Smooth muscle cell of the umbilical artery (primary cell): Measurements from ENCODE around the gene TDRD6. TPM values are rescaled to one million over a fixed set of nuclear protein-coding genes. Genes with fewer than 3 reads are reported as not detected.

Experiments
- total RNA-seq: library from RNA; depleted of rRNA; stranded (reverse); fragments of >200 nt; gene quantifications from 2 replicates; pipeline ENCODE4 v1.2.3, GENCODE V29; 2014

TDRD6 gene, protein sequence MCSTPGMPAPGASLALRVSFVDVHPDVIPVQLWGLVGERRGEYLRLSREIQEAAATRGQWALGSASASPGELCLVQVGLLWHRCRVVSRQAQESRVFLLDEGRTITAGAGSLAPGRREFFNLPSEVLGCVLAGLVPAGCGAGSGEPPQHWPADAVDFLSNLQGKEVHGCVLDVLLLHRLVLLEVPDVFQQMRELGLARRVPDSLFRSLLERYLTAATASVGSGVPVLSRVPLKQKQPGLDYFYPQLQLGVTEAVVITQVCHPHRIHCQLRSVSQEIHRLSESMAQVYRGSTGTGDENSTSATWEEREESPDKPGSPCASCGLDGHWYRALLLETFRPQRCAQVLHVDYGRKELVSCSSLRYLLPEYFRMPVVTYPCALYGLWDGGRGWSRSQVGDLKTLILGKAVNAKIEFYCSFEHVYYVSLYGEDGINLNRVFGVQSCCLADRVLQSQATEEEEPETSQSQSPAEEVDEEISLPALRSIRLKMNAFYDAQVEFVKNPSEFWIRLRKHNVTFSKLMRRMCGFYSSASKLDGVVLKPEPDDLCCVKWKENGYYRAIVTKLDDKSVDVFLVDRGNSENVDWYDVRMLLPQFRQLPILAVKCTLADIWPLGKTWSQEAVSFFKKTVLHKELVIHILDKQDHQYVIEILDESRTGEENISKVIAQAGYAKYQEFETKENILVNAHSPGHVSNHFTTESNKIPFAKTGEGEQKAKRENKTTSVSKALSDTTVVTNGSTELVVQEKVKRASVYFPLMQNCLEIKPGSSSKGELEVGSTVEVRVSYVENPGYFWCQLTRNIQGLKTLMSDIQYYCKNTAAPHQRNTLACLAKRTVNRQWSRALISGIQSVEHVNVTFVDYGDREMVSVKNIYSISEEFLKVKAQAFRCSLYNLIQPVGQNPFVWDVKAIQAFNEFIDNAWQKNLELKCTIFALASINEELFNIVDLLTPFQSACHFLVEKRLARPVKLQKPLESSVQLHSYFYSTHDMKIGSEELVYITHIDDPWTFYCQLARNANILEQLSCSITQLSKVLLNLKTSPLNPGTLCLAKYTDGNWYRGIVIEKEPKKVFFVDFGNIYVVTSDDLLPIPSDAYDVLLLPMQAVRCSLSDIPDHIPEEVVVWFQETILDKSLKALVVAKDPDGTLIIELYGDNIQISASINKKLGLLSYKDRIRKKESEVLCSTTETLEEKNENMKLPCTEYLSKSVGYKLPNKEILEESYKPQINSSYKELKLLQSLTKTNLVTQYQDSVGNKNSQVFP (N-terminal part only)
- under 0.01 and 0.05 TPM in 2 replicates for total RNA-seq

DNA sequence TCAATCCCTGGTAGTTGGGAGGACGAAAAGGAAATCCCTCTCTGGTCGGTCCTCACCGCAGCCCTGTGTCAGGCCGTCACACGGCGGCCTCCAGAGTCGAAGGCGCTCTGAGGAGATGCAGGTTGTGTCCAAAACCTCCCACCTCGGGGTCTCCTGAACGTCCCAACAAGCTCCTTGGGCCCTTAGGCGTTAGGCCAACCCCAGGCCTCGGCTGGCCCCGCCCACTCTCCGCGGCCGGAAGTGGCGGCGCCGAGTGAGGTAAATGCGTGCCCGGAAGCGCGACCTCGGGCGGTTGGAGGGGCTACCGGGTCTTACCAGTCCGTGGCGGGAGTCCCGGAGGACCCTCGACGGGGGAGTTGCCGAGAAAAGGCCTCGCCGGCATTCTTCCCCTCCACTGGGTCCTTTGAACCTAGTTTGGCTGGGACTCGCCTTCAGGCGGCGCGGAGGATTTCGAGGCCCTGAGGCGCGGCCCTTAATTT lies at the start of gene TDRD6:
Gene TDRD6 (plus strand): TSS at position 267 of the 479 bp plus-strand sequence. CDS start 244 bp downstream, outside the sequence.

DNA sequence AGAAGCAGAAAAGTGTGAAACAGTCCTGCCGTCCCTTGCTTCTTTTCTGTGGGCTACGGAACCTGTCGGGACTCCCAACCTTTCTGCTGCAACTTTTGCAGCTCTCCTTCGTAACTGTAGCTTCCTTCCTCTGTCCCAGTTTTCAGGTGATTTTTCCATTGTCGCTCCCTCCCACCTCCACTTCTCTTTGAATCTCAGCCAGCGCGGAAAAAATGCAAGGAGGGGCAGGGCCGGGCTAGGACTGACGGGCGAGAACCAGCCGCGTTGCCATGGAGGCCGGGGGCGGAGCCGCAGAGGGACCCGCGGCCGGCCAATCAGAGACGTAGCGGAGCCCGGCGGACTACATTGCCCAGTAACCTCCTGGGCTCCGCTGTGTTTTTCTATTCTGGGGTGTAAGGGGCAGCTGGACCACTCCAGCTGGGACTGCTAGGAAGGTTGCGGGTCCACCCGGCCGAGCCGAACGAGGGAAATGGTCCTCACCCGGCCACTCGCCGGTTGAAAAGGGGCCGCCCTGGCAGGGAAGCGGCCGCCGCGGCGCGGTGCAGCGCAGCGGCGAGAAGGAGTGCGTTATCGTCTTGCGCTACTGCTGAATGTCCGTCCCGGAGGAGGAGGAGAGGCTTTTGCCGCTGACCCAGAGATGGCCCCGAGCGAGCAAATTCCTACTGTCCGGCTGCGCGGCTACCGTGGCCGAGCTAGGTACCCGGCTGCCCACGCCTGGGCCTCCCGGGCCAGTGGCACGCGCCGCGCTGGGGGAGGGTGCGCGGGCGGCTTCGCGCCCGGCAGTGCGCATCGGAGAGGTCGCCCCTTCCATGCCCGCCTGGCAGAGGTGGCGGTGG lies 34.9 kb upstream of the TDRD6 start, which contains the start of the genes CYP39A1 and SLC25A27:
Gene CYP39A1 (minus strand): TSS at position 216 of the 836 bp plus-strand sequence. CDS start 236 bp downstream, outside the sequence.
Gene SLC25A27 (plus strand): TSS at position 373 of the 836 bp plus-strand sequence. CDS start 218 bp downstream, at position 591.

DNA sequence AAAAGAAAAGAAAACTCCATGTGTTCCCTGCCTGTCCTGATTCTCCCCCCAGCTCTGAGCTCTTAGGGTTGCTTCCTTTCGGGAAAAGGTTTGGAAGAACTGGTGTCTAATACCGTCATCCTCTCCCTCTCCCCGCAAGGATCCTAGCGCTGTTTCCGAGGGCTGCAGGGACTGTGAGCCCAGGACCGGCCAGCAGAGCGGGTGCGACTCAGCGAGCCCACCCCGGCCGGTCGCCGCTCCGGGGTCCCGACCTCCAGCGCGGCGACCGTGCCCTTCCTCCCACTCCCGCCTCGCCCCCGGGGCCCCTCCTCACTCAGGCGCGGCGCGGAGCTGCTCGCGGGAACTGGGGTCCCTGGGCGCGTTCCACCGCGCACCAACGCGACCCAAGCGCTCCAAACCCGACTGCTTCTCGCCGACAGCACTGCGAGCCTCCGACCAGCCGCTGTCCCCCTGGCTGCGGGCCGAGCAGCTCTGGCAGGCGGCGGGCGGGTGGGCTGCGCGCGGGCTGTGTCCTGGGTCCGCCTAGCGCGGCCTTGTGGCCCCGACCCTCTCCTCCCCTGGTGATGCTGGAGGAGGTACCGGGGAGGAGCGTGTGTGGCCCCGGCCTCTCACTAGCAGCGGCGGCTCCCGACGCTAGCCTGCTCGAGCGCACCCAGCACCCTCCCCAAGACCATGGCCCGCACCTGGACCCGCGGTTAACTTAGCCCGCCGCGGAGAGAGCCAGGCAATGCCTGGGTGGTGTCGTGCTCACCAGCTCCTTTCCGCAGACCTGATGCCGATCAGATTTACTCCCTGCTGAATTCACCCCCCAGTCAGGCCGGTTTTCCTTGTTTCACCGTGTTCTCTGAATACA lies 47.4 kb downstream of the TDRD6 start, which contains the start of gene PLA2G7:
Gene PLA2G7 (minus strand): TSS at position 509 of the 853 bp plus-strand sequence. CDS start 12,484 bp downstream, outside the sequence.

DNA sequence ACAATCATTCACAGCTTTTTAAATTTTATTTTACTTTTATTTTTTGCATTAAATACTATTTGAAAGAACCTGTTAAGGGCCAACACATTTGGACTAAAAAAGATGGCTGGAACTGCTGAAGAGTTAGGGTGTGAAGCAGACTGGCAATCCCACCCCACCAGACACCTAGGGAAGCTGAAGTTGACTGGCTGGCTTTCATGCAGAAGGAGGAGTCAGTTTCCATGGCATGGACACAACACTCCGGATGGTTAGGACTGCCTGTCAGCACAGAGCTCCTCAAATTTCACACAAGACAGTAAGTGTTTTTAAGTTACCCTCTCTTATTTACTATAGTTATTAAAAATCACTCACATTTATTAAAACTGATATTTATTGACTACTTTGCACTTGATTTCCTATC lies 59.0 kb downstream of the TDRD6 start, which contains the start of gene ANKRD66:
Gene ANKRD66 (plus strand): TSS at position 238 of the 400 bp plus-strand sequence. CDS start 5,016 bp downstream, outside the sequence.

Other genes with a start within 250 kb of the TDRD6 start
- gene RCAN2, start 196.4 kb upstream of the TDRD6 start, total RNA-seq, result 0.05 TPM in 1 of 2 replicates, not detected in the other
- gene CYP39A1, start 35.1 kb upstream of the TDRD6 start, total RNA-seq, result 0.30 TPM in 1 of 2 replicates, not detected in the other
- 2.4 and 3.6 TPM in 2 replicates for gene SLC25A27, start 34.9 kb upstream of the TDRD6 start, total RNA-seq
- gene PLA2G7, start 47.5 kb downstream of the TDRD6 start, total RNA-seq, result not detected in 2 replicates
- not detected in 2 replicates for gene ANKRD66, start 59.0 kb downstream of the TDRD6 start, total RNA-seq
- not detected in 2 replicates for gene MEP1A, start 105.5 kb downstream of the TDRD6 start, total RNA-seq
- gene ADGRF5, start 234.1 kb downstream of the TDRD6 start, total RNA-seq, result under 0.01 and 0.09 TPM in 2 replicates